Mucosa of gallbladder (tissue), 1 donor: ENCODE measurements around the gene ZNF692. TPM values are rescaled to one million over a fixed set of nuclear protein-coding genes. Genes with fewer than 3 reads are reported as not detected.
A peak's percentile ranks its signal among the peaks of the same experiment; 100 is the strongest.
"Not testable (repeated sequence)": the region's sequence is repeated elsewhere in the genome, so short reads cannot be mapped to it uniquely, and the experiment has no call there.

Source experiments
- DNase-seq: peaks from one replicate; pipeline ENCODE4 v3.0.0-alpha.2; 2020; ENCODE audit warnings: low spot score
- total RNA-seq: library from RNA; stranded (reverse); gene quantifications from one replicate; pipeline ENCODE4 v1.2.1, GENCODE V29; 2021
- donor health status: DM: no; HTN: no; CAD: no.

ZNF692 gene
- 62.7 TPM for total RNA-seq

DNA sequence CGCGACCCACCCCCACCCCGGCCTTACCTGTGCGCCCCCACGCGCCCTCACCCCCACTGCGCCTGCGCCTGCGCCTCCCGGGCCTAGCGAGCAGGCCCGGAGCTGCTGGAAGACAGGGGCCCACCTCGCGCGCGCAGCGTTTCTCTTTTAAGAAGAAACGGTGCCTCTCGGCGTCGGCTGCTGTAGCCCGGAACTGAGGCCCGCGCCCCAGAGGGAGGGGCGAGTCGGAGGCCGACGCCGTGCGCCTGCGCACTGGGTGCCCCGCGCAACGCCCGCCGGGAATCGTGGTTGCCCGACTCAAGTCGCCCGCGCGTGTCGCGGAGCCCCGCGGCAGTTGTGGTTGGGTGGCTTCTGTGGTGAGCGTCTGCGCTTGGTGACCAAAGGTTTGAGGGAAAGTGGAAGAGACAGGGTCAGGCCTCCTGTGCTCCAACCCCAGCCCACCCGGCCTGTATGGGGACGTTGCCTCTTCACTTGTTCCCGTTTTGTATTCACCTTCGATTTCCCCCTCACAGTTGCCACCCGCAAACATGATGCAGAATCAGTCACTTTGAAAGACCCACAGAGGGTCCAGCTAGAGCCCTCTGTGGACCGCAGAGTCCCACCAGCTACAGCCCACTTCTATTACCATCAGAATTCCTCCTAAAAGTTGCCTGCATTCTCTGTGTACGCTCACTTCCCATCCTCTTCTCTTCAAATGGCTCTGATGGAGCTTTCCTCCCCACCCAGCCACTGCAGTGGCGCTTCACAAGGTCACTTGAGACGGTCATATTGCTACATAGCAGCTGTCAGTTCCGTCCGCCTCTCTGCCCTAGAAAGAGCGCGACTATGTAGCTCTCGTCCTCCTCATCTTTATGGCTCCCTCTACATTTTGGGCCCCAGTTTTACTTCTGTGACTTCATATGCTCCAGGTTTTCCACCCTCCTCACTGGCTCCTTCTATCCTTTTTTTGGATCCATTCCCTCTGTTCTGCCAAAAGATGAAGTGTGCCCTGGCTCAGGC, at the start of gene ZNF692:
ZNF692 (minus strand) TSS at position 195 of the 999 bp plus-strand sequence. CDS start 776 bp downstream, outside the sequence.
- peak; percentile 97 for DNase-seq

DNA sequence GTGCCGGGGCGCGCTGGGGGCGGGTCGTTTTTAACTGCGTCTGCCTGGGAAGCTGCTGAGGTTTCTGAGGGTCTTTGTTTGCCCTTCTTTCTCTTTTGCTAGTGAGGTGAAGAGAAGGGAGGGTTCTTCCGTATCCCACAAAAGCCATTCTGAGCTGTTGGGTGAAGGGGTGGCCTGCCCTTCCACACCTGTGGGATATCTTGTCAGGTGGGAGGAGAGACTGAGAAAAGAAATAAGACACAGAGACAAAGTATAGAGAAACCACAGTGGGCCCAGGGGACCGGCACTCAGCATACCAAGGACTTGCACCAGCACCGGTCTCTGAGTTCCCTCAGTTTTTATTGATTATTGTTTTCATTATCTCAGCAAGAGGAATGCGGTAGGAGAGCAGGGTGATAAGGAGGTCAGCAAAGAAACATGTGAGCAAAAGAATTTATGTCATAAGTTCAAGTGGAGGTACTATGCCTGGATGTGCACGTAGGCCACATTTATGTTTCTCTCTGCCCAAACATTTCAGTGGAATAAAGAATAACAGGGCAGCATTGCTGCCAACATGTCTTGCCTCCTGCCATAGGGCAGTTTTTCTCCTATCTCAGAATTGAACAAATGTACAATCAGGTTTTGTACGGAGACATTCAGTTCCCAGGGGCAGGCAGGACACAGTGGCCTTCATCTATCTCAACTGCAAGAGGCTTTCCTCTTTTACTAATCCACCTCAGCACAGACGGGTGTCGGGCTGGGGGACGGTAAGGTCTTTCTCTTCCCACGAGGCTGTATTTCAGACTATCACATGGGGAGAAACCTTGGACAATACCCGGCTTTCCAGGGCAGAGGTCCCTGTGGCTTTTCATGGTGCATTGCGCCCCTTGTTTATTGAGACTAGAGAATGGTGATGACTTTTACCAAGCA, 48.1 kb upstream of the ZNF692 start:
- peak; percentile 34 for DNase-seq

DNA sequence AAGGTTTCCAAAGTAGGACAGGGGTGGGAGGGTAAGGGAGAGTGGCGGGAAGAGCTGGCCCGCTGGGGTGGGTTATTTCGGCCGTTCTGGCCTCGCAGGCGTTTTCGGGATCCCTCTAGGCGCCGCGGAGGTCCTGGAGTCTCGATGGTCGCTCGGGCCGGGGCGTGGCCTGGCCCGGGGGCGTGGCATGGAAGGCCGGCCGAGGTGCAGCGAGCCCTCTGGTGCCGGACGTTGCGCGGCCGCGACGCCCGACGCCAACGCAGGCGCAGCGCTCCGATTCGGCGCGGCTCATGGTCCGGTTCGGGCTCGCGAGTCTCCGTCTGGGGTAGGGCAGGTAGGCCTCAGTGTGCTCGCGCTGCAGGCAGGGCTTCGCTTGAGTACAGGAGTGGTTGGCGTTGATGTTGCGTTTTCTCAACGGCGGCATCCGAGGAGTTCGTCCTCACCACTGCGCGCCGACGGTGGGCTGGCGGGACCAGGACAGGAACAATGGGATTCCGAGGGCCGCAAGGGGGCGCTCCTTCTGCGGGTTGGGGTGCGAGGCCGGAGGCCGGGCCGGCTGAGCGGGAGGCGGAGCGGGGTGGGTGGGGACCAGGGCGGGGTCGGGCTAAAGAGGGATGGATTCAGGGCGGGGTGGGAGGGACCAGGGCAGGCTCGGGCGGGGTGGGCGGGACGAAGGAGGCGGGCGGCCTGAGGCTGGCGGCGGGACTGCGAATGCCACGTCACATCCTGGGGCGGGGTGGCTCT, 47.3 kb upstream of the ZNF692 start, which contains the start of gene PGBD2:
PGBD2 (plus strand) TSS at position 227 of the 744 bp plus-strand sequence. CDS start 7,628 bp downstream, outside the sequence.
- peak; percentile 94 for DNase-seq

DNA sequence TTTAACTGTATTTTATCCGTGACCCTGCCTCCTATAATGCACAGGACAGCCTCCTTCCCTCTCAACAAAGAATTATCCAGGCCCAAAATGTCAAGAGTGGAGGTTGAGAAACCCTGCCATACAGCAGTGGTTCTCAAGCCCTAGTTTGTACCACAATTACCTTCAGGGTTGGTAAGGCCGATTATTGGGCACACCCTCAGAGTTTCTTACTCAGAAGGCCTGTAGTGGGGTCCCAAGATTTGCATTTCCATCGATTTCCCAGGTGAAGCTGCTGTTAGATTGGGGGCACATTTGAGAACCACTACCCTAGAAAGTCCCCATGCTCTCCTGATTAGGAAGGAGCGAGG, 46.8 kb upstream of the ZNF692 start:
- DNase-seq = no peak

- DNase-seq = no peak
These were observed 45.7 kb upstream of the ZNF692 start for GRCh38 chr1:248904437-248905216.

DNA sequence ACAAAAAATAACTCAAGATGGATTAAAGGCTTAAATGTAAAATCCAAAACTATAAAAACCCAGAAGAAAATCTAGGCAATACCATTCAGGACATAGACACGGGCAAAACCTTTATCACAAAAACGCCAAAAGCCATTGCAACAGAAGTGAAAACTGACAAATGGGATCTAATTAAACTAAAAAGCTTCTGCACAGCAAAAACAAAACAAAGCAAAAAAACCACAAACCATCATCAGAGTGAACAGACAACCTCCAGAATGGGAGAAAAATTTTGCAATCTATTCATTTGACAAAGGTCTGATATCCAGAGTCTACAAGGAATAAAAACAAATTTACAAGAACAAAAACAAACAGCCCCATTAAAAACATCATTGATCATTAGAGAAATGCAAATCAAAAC, 42.7 kb upstream of the ZNF692 start:
- DNase-seq = no peak

DNA sequence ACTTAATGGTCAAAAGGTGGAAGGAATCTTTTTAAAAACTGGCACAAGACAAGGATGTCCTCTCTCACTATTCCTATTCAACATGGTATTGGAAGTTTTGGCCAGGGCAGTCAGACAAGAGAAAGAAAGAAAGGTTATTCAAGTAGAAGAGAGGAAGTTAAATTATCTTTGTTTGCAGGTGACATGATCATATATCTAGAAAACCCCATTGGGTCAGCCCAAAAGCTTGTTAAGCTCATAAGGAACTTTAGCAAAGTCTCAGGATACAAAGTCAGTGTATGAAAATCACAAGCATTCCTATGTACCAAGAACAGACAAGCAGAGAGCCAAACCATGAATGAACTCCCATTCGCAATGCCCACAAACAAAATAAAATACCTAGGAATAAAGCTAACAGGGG, 41.8 kb upstream of the ZNF692 start:
- no peak for DNase-seq

DNA sequence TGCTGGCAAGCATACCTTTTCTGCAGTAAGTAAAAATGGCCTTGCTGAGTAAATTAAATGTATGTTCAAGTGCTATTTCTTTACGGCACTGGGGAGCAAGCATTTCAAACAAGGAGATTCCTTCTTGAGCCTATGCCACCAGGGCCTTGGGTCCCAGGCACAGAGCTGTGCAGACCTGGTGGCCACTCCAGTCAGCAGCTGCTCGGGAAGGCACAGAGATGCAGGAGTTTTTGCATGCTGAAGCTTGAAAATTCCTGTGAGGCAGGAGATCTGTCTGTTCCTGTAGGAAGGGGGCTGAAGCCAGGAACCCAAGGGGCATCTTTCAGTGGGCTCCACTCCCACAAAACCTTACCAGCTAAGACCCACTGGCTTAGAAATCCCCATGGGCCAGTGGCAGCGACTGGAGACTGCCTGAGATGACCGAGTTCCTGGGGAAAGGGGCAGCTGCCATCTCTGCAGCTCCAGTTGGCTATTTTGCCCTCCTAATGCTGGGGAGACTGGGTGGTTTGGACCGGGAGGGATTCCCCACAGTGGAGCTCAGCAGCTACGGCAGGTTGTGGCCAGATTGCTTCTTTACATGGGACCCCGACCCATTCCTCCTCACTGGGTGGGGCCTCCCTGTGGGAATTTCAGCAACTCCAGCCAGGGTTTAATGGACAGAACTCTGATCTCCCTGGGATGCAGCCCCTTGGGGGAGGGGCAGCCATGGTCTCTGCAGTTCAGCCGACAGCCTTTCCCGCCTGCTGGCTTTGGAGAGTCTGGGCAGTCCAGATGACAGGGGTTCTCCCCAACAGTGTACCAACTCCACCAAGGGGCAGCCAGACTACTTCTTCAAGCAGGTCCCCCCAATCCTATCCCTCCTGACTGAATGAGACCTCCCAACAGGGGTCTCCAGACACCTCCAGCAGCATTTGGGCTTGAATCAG, 38.8 kb upstream of the ZNF692 start:
- DNase-seq = no peak

DNA sequence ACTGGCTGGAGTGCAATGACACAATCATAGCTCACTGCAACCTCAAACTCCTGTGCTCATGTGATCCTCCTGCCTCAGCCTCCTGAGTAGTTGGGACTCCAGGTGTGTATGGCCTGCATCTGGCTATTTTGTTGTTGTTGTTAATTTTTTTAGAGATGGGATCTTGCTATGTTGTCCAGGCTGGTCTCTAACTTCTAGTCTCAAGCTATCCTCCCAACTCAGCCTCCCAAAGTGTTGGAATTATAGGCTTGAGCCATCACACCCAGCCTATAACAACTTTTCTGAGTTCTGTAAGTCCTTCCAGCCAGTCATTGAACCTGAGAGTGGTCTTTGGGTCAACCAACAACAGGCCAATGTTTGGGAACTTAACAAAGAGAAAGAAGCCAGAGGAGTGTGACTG, 36.0 kb upstream of the ZNF692 start:
- DNase-seq = no peak

GRCh38 chr1:248892590-248892989, 33.7 kb upstream of the ZNF692 start:
- no peak for DNase-seq

GRCh38 chr1:248891758-248892157, 32.9 kb upstream of the ZNF692 start:
- DNase-seq = no peak

DNA sequence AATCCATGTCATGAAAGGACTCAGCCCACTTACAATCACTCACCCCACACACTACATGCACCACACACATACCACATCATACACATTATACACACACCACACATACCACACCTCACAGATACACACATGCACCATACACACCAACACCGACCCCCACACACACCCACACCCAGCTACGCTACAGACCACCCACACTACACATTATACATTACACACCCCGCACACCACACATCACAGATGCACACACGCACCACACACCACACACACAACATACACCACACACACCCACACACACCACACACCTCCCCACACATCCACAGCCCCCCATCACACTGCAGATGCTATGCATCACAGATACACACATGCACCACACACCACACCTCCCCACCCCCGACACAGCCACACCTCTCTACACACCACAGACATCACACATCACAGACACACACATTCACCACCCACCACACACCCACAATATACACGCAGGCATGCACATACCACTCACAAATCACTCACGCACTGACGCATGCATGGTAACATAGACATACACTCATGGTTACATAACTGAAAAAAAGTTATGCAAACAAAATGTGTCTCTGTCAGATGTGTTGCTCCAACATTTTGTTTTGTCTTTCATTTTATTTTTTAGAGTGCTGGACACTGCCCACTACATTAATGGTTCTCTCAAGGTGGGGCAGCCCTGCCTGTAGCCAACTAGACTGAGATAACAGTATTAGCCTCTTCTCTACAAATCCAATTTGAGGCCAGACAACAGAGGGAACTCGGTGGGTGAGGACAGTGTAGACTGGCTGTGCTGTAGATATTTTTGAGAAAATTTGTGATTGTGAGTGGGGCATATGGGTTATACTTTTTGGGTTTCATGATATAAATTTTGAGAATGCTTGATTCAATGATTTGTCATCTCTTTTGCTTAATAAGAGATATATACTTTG, 31.9 kb upstream of the ZNF692 start:
- no peak for DNase-seq

GRCh38 chr1:248889914-248890243, 31.0 kb upstream of the ZNF692 start:
- not testable (repeated sequence) for DNase-seq

GRCh38 chr1:248886237-248886895, 27.5 kb upstream of the ZNF692 start:
- DNase-seq = no peak

- DNase-seq = no peak
These were observed 26.8 kb upstream of the ZNF692 start for GRCh38 chr1:248885646-248886045.

DNA sequence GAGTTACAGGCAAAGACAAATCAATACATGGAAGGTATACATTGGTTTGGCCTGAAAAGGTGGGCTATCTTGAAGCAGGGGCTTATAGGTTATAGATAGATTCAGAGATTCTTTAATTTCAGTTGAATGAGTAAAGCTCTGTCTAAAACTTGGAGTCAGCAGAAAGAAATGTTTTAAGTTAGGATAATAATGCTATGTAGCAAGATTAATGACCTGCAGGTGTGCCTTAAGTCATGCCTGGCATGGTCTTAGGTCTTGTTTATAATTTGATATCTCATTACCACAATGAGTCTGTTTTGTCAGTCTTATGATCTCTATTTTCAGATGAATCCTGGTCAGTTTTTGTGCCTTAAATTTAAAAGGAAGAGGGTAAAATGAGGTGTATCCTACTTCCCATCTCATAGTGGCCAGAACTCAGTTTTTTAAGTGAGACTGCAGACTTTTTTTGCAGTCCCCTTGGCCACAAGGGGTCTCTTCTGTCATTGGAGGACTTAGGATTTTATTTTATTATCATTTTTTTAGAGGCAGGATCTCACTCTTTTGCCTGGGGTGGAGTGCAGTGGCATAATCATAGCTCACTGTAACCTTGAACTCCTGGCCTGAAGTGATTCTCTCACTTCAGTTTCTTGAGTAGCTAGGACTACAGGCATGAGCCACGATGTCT, 25.9 kb upstream of the ZNF692 start:
- no peak for DNase-seq

DNA sequence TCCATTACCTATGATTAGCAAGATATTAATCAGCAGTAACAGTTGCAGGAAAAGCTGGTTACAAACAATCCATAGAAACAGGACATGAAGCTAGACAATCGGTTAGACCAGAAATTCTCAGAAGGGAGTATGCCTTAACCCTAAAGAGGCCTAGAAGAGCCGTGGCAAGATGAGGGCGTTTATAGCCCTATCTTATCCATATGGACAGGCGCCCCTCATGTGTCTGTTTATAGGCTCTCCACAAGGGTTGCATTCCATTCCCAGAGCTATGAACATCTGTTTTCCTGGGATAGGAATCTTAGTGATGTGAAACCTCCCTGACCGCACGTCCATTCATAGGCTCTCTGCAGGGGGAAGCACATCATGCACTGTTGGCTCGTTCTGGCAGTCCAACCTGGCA, 23.5 kb upstream of the ZNF692 start:
- DNase-seq = not testable (repeated sequence)

DNA sequence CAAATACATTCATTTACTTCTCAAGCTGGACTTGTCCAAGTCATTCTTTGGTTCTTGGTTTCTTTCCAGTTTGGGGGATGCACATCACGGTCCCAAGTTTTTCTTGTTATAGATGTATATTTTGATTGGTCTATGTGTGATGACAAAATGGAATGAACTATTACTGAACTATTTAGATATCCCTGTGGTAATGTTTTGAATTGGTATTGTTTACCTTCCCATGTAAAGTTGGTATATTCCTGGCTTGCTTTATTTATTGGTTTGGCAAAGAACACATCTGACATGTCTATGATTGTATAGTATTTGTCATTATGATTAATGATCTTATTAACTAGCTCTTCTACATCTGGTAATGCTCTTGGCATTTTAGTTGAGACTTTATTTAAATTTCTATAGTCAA, 22.4 kb upstream of the ZNF692 start:
- no peak for DNase-seq
